Endothelial cell of umbilical vein (primary cell): ENCODE measurements around the gene EPHA4. TPM values are rescaled to one million over a fixed set of nuclear protein-coding genes. Genes with fewer than 3 reads are reported as not detected.

Source experiments
- BruUV-seq: library from RNA; stranded (reverse); fragments of 400-500 nt; replicated peaks from 2 replicates; lab custom pipeline; 2021; lab: Mats Ljungman, UMichigan
- CTCF ChIA-PET: fragments of 300-600, 350-600 bp; sonication (Branson Sonifier 250); formaldehyde crosslinking; loops from one replicate; lab custom pipeline; 2021; ENCODE audit warnings: antibody characterized with exemption, inconsistent platforms; lab: Charles Lee
- POLR2A ChIA-PET: fragments of 300-600, 350-600 bp; sonication (Branson Sonifier 250); formaldehyde crosslinking; loops from one replicate; lab custom pipeline; 2021; ENCODE audit warnings: antibody characterized with exemption, inconsistent platforms; lab: Charles Lee
- DNase-seq: peaks from one replicate; pipeline ENCODE4 v3.0.0-alpha.2; 2011; ENCODE audit warnings: low read depth, low spot score
- FAIRE-seq: peaks from 2 replicates; lab custom pipeline; 2011; peaks lifted over from hg19 to GRCh38; lab: Jason Lieb, UNC
- H2AFZ ChIP-seq: 2 replicates; pipeline ENCODE4 v1.6.0; 2012; ENCODE audit warnings: low read depth, low read length, control low read depth, inconsistent platforms
- H3K27ac ChIP-seq: 2 replicates; pipeline ENCODE4 v1.5.1; 2011; ENCODE audit warnings: low read depth, mild to moderate bottlenecking, control low read depth, low read length, moderate library complexity; ENCODE audit not compliant: insufficient read depth
- H3K27me3 ChIP-seq, 2 experiments: 2 replicates each; pipeline versions ENCODE4 v1.6.0 to v1.6.1; 2011; ENCODE audit warnings: low read length in 2 of 2, mixed read lengths in 1 of 2; ENCODE audit not compliant: control insufficient read depth in 2 of 2, insufficient read depth in 2 of 2
- H3K36me3 ChIP-seq, 2 experiments: 2 replicates in 1 of 2; 3 replicates in 1 of 2; pipeline ENCODE4 v1.5.1; 2011; ENCODE audit warnings: low read length in 2 of 2, mild to moderate bottlenecking in 1 of 2, moderate library complexity in 1 of 2; ENCODE audit not compliant: control insufficient read depth in 2 of 2, insufficient read depth in 2 of 2; ENCODE audit errors: extremely low read depth in 1 of 2
- H3K4me1 ChIP-seq: 3 replicates; pipeline ENCODE4 v1.5.1; 2011; ENCODE audit warnings: mild to moderate bottlenecking, low read length; ENCODE audit not compliant: control insufficient read depth, insufficient read depth; ENCODE audit errors: extremely low read depth
- H3K4me2 ChIP-seq: 2 replicates; pipeline ENCODE4 v1.6.1; 2011; ENCODE audit warnings: low read length, control low read depth, mixed read lengths; ENCODE audit not compliant: insufficient read depth
- H3K4me3 ChIP-seq, 3 experiments: fragments of 200-600 bp in 1 of 3; sonication (generic), shearing (Covaris generic) in 1 of 3; replicated peaks in 1 of 3; 2 replicates each; pipeline ENCODE4 v1.5.1; 2011 to 2016; ENCODE audit warnings: control low read depth in 3 of 3, low read length in 3 of 3, mild to moderate bottlenecking in 2 of 3, inconsistent platforms in 1 of 3, low read depth in 1 of 3, moderate library complexity in 1 of 3; ENCODE audit not compliant: insufficient read depth in 1 of 3
- H3K79me2 ChIP-seq: 2 replicates; pipeline ENCODE4 v1.6.0; 2012; ENCODE audit warnings: low read length, inconsistent platforms; ENCODE audit not compliant: control insufficient read depth, insufficient read depth
- H3K9ac ChIP-seq: replicated peaks from 2 replicates; pipeline ENCODE3; 2011; ENCODE audit warnings: low read length, control low read depth; ENCODE audit not compliant: insufficient read depth; ENCODE audit errors: extremely low read depth
- H3K9me1 ChIP-seq: replicated peaks from 3 replicates; pipeline ENCODE4 v1.6.0; 2011; ENCODE audit warnings: mild to moderate bottlenecking, low read length; ENCODE audit not compliant: control insufficient read depth, insufficient read depth; ENCODE audit errors: extremely low read depth
- H3K9me3 ChIP-seq: replicated peaks from 2 replicates; pipeline ENCODE4 v1.5.1; 2012; ENCODE audit warnings: low read length, inconsistent platforms; ENCODE audit not compliant: control insufficient read depth, insufficient read depth
- H4K20me1 ChIP-seq: replicated peaks from 2 replicates; pipeline ENCODE3; 2011; ENCODE audit warnings: mild to moderate bottlenecking, low read length; ENCODE audit not compliant: control insufficient read depth, insufficient read depth; ENCODE audit errors: extremely low read depth
- EZH2 ChIP-seq: IDR thresholded peaks from 2 replicates; pipeline ENCODE4 v1.6.1; 2012; ENCODE audit warnings: borderline replicate concordance, low read depth, mild to moderate bottlenecking, moderate library complexity, low read length, inconsistent platforms; ENCODE audit not compliant: severe bottlenecking
- FOS ChIP-seq: IDR thresholded peaks from 2 replicates; pipeline ENCODE4 v1.6.1; 2011; ENCODE audit warnings: mild to moderate bottlenecking, low read length, moderate library complexity, borderline replicate concordance; ENCODE audit not compliant: insufficient read depth
- GATA2 ChIP-seq: IDR thresholded peaks from 2 replicates; pipeline ENCODE4 v1.7.0; 2011; ENCODE audit warnings: low read depth, mild to moderate bottlenecking, moderate library complexity, mixed read lengths, low read length; ENCODE audit not compliant: insufficient read length, insufficient read depth
- JUN ChIP-seq: IDR thresholded peaks from 2 replicates; pipeline ENCODE4 v1.6.1; 2011; ENCODE audit warnings: borderline replicate concordance, low read depth; ENCODE audit not compliant: insufficient read length, insufficient read depth
- MYC ChIP-seq: IDR thresholded peaks from one replicate; pipeline ENCODE4 v1.6.1; 2011; ENCODE audit warnings: mild to moderate bottlenecking, low read depth, low read length
- POLR2A ChIP-seq: IDR thresholded peaks from 2 replicates; pipeline ENCODE4 v1.6.1; 2012; ENCODE audit warnings: low read depth, mild to moderate bottlenecking, control low read depth, low read length
- POLR2AphosphoS5 ChIP-seq: IDR thresholded peaks from 2 replicates; pipeline ENCODE4 v1.6.1; 2012; ENCODE audit warnings: low read depth, mild to moderate bottlenecking, control low read depth, low read length, moderate library complexity; ENCODE audit not compliant: insufficient read depth
- dilution Hi-C: fragments of 300-500 bp; cut with MboI; formaldehyde crosslinking; loops from one replicate; pipeline ENCODE4 v1.15.0; 2019; ENCODE audit warnings: low sequenced_read_pairs; ENCODE audit not compliant: extremely low pct_ligation_motif_present
- intact Hi-C: fragments of 100-400 bp; cut with micrococcal nuclease; formaldehyde crosslinking; loops from one replicate; pipeline ENCODE4 v1.10.0; 2022
- polyA plus RNA-seq, 4 experiments: library from polyadenylated mRNA; depleted of rRNA in 3 of 4; stranded (reverse) in 3 of 4; unstranded in 1 of 4; fragments of >200 nt; gene quantifications; 2 replicates each; pipeline versions ENCODE4 v1.2.1 to v1.2.3, GENCODE V29; 2011 to 2012; ENCODE audit warnings: missing spikeins in 1 of 4
- total RNA-seq: library from RNA; stranded (reverse); gene quantifications from 2 replicates; pipeline ENCODE4 v1.2.3, GENCODE V29; 2021
- TF ChIP-seq, protein P1 (sequence below): IDR thresholded peaks from 2 replicates; pipeline ENCODE4 v1.6.1; 2011; ENCODE audit not compliant: insufficient read depth, insufficient read length
- TF ChIP-seq, protein P2 (sequence below), 2 donors: IDR thresholded peaks; 1 replicate in 1 of 2; 2 replicates in 1 of 2; pipeline ENCODE4 v1.5.1; 2011; ENCODE audit warnings: low read length in 2 of 2, mild to moderate bottlenecking in 2 of 2, moderate library complexity in 2 of 2, control low read depth in 1 of 2, inconsistent platforms in 1 of 2, low read depth in 1 of 2; ENCODE audit not compliant: insufficient read depth in 1 of 2; ENCODE audit errors: extremely low read depth in 1 of 2

Gene EPHA4
- total and polyA plus RNA-seq, 2 donors (not counting 3 experiments of a cell fraction or from before 2014, with no cell fraction given), result 11.9 to 19.8 TPM

- Histone ChIP-seq H3K4me1 (peaks cover 20% of the 10 kb centered on the region), H3K4me2 (no peak overlapping the region), H3K27ac (no peak overlapping the region), H3K36me3 (no peaks in the 10 kb centered on the region), H3K9me1 (no peaks in the 10 kb centered on the region), H4K20me1 (no peaks in the 10 kb centered on the region), H2AFZ (no peak overlapping the region), H3K27me3 (no peaks in the 10 kb centered on the region), H3K4me3 (no peak overlapping the region), H3K9me3 (no peaks in the 10 kb centered on the region), H3K9ac (no peak overlapping the region), H3K79me2 (peaks cover 2% of the 10 kb centered on the region)
- peak; percentile 35 for FAIRE-seq
- TF ChIP-seq GATA2, result no peak
- TF ChIP-seq POLR2AphosphoS5, result no peak
- TF ChIP-seq POLR2A, result no peak
- TF ChIP-seq FOS, result no peak
- no peak for TF ChIP-seq JUN
- no peak for TF ChIP-seq EZH2
- TF ChIP-seq, protein P1, sequence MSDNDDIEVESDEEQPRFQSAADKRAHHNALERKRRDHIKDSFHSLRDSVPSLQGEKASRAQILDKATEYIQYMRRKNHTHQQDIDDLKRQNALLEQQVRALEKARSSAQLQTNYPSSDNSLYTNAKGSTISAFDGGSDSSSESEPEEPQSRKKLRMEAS, result no peak
- TF ChIP-seq, protein P2, sequence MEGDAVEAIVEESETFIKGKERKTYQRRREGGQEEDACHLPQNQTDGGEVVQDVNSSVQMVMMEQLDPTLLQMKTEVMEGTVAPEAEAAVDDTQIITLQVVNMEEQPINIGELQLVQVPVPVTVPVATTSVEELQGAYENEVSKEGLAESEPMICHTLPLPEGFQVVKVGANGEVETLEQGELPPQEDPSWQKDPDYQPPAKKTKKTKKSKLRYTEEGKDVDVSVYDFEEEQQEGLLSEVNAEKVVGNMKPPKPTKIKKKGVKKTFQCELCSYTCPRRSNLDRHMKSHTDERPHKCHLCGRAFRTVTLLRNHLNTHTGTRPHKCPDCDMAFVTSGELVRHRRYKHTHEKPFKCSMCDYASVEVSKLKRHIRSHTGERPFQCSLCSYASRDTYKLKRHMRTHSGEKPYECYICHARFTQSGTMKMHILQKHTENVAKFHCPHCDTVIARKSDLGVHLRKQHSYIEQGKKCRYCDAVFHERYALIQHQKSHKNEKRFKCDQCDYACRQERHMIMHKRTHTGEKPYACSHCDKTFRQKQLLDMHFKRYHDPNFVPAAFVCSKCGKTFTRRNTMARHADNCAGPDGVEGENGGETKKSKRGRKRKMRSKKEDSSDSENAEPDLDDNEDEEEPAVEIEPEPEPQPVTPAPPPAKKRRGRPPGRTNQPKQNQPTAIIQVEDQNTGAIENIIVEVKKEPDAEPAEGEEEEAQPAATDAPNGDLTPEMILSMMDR (IDR thresholded peaks at IDR 0.05; ENCODE audit: extremely low read depth in 1 of 2, insufficient read depth in 1 of 2, low read depth in 1 of 2, low read length in 2 of 2), result no peak
- no peak for TF ChIP-seq MYC
- POLR2A ChIA-PET, result no interaction called here
- dilution Hi-C loops (no loop called here), intact Hi-C loops (loop anchor here (2.0 kb wide), 1 partner anchor 43 kb away; no protein-coding TSS in a partner anchor)
- CTCF ChIA-PET, result no interaction called here
- DNase-seq, result no peak
- BruUV-seq, result no TSS peak
These were observed 106.3 kb downstream of the EPHA4 start for GRCh38 chr2:221465776-221466175.
